H1 (cell line): ENCODE data around the gene UEVLD. TPM values are rescaled to one million over a fixed set of nuclear protein-coding genes. Genes with fewer than 3 reads are reported as not detected.

ENCODE experiments used
- CTCF ChIA-PET: fragments of 300-600 bp; sonication (Branson Sonifier 250); formaldehyde crosslinking; loops from one replicate; lab custom pipeline; 2021; ENCODE audit not compliant: partially characterized antibody; lab: Charles Lee
- POLR2A ChIA-PET: fragments of 300-600 bp; sonication (Branson Sonifier 250); formaldehyde crosslinking; loops from one replicate; lab custom pipeline; 2021; ENCODE audit warnings: inconsistent platforms; ENCODE audit not compliant: partially characterized antibody; lab: Charles Lee
- DNase-seq, 2 experiments: peaks; one replicate each; pipeline versions ENCODE4 v3.0.0 to v3.0.0-alpha.2; 2010 to 2022; ENCODE audit warnings: low spot score in 2 of 2, low read depth in 1 of 2, mixed read lengths in 1 of 2
- FAIRE-seq: peaks from 2 replicates; lab custom pipeline; 2011; peaks lifted over from hg19 to GRCh38; lab: Jason Lieb, UNC
- H2AFZ ChIP-seq: 2 replicates; pipeline ENCODE4 v1.8.1; 2012; ENCODE audit warnings: low read length, inconsistent platforms
- H2AK5ac ChIP-seq: 2 replicates; pipeline ENCODE4 v1.6.1; 2013; ENCODE audit warnings: low read depth, low read length
- H2BK120ac ChIP-seq: replicated peaks from 2 replicates; pipeline ENCODE3; 2013; ENCODE audit warnings: low read depth, low read length, inconsistent platforms
- H2BK12ac ChIP-seq: 2 replicates; pipeline ENCODE4 v1.6.1; 2013; ENCODE audit warnings: low read depth, low read length
- H2BK15ac ChIP-seq: 2 replicates; pipeline ENCODE4 v1.6.1; 2013; ENCODE audit warnings: low read length
- H2BK20ac ChIP-seq: 2 replicates; pipeline ENCODE4 v1.6.1; 2013; ENCODE audit warnings: low read length
- H2BK5ac ChIP-seq: 2 replicates; pipeline ENCODE4 v1.6.1; 2013; ENCODE audit warnings: low read depth, low read length
- H3K14ac ChIP-seq: 2 replicates; pipeline ENCODE4 v1.6.1; 2013; ENCODE audit warnings: inconsistent platforms; ENCODE audit not compliant: insufficient read length
- H3K18ac ChIP-seq: 2 replicates; pipeline ENCODE4 v1.6.1; 2013; ENCODE audit warnings: low read length; ENCODE audit errors: extremely low read depth
- H3K23ac ChIP-seq: 2 replicates; pipeline ENCODE4 v1.6.1; 2013; ENCODE audit warnings: inconsistent platforms; ENCODE audit not compliant: insufficient read length
- H3K23me2 ChIP-seq: 2 replicates; pipeline ENCODE4 v1.6.1; 2013; ENCODE audit warnings: low read depth, low read length
- H3K27ac ChIP-seq: 2 replicates; pipeline ENCODE4 v1.6.1; 2011; ENCODE audit warnings: low read depth, low read length, inconsistent platforms
- H3K27me3 ChIP-seq, 4 experiments: replicated peaks in 1 of 4; 1 replicate in 1 of 4; 2 replicates in 3 of 4; pipeline versions ENCODE4 v1.6.1 to v1.8.1; 2011 to 2013; ENCODE audit warnings: low read length in 3 of 4, mild to moderate bottlenecking in 3 of 4, inconsistent platforms in 2 of 4, mixed read lengths in 2 of 4, moderate library complexity in 1 of 4; ENCODE audit not compliant: control insufficient read depth in 3 of 4, insufficient read depth in 3 of 4; ENCODE audit errors: extremely low read depth in 1 of 4
- H3K36me3 ChIP-seq, 4 experiments: 2 replicates each; pipeline versions ENCODE4 v1.6.1 to v1.8.1; 2011 to 2013; ENCODE audit warnings: mild to moderate bottlenecking in 4 of 4, low read length in 3 of 4, moderate library complexity in 2 of 4, control low read depth in 1 of 4, inconsistent platforms in 1 of 4; ENCODE audit not compliant: insufficient read depth in 4 of 4, control insufficient read depth in 2 of 4
- H3K4ac ChIP-seq: replicated peaks from 2 replicates; pipeline ENCODE3; 2013; ENCODE audit warnings: low read length, low read depth, mixed read lengths, inconsistent platforms; ENCODE audit not compliant: insufficient read length
- H3K4me1 ChIP-seq, 4 experiments: replicated peaks in 1 of 4; 1 replicate in 1 of 4; 2 replicates in 3 of 4; pipeline versions ENCODE4 v1.6.1 to v1.8.1; 2011 to 2013; ENCODE audit warnings: low read length in 3 of 4, inconsistent platforms in 2 of 4, mixed read lengths in 1 of 4; ENCODE audit not compliant: insufficient read depth in 4 of 4, control insufficient read depth in 3 of 4
- H3K4me2 ChIP-seq, 2 experiments: 2 replicates each; pipeline versions ENCODE4 v1.6.1 to v1.8.1; 2011 to 2013; ENCODE audit warnings: low read depth in 2 of 2, low read length in 2 of 2, control low read depth in 1 of 2, inconsistent platforms in 1 of 2, mild to moderate bottlenecking in 1 of 2; ENCODE audit not compliant: insufficient read depth in 1 of 2
- H3K4me3 ChIP-seq, 4 experiments: fragments of 200-600, 300-600 bp in 1 of 4; sonication (generic), shearing (Covaris generic), sonication (Bioruptor Twin) in 1 of 4; 2 replicates each; pipeline versions ENCODE4 v1.5.1 to v1.8.1; 2011 to 2016; ENCODE audit warnings: low read length in 4 of 4, low read depth in 3 of 4, control low read depth in 2 of 4, inconsistent platforms in 2 of 4, mild to moderate bottlenecking in 2 of 4, mixed read lengths in 1 of 4, moderate library complexity in 1 of 4; ENCODE audit not compliant: insufficient read depth in 2 of 4; ENCODE audit errors: extremely low read depth in 1 of 4
- H3K56ac ChIP-seq: replicated peaks from 2 replicates; pipeline ENCODE3; 2013; ENCODE audit warnings: low read depth, mild to moderate bottlenecking, mixed read lengths, low read length, inconsistent platforms; ENCODE audit not compliant: insufficient read length
- H3K79me1 ChIP-seq: 2 replicates; pipeline ENCODE4 v1.6.1; 2013; ENCODE audit warnings: low read depth, low read length, control low read depth
- H3K79me2 ChIP-seq, 2 experiments: 2 replicates each; pipeline versions ENCODE4 v1.6.1 to v1.8.1; 2012 to 2013; ENCODE audit warnings: low read length in 2 of 2, mild to moderate bottlenecking in 2 of 2, inconsistent platforms in 1 of 2; ENCODE audit not compliant: insufficient read depth in 2 of 2, control insufficient read depth in 1 of 2
- H3K9ac ChIP-seq, 4 experiments: replicated peaks in 1 of 4; 1 replicate in 1 of 4; 2 replicates in 3 of 4; pipeline versions ENCODE4 v1.6.1 to v1.8.1; 2011 to 2013; ENCODE audit warnings: low read depth in 3 of 4, low read length in 3 of 4, control low read depth in 2 of 4, mild to moderate bottlenecking in 2 of 4, moderate library complexity in 2 of 4, inconsistent platforms in 1 of 4; ENCODE audit errors: extremely low read depth in 1 of 4
- H3K9me3 ChIP-seq, 2 experiments: 2 replicates each; pipeline versions ENCODE4 v1.6.1 to v1.8.1; 2012 to 2013; ENCODE audit warnings: mild to moderate bottlenecking in 2 of 2, moderate library complexity in 2 of 2, control low read depth in 1 of 2, inconsistent platforms in 1 of 2, low read depth in 1 of 2, low read length in 1 of 2, mixed read lengths in 1 of 2; ENCODE audit not compliant: insufficient read depth in 2 of 2
- H4K20me1 ChIP-seq, 2 experiments: replicated peaks in 1 of 2; 2 replicates each; pipeline versions ENCODE3 to v1.8.1; 2011 to 2013; ENCODE audit warnings: inconsistent platforms in 2 of 2, low read length in 2 of 2, mild to moderate bottlenecking in 1 of 2; ENCODE audit not compliant: insufficient read depth in 2 of 2, control insufficient read depth in 1 of 2
- H4K5ac ChIP-seq: 2 replicates; pipeline ENCODE4 v1.6.1; 2013; ENCODE audit warnings: low read length, low read depth, mixed read lengths, inconsistent platforms; ENCODE audit not compliant: insufficient read length
- H4K8ac ChIP-seq: 2 replicates; pipeline ENCODE4 v1.8.0; 2013; ENCODE audit warnings: mild to moderate bottlenecking, moderate library complexity, low read length, inconsistent platforms; ENCODE audit not compliant: insufficient read depth; ENCODE audit errors: extremely low read depth
- H4K91ac ChIP-seq: replicated peaks from 2 replicates; pipeline ENCODE3; 2013; ENCODE audit warnings: low read length, mixed read lengths, inconsistent platforms; ENCODE audit not compliant: insufficient read length
- BACH1 ChIP-seq: IDR thresholded peaks from 2 replicates; pipeline ENCODE4 v1.6.1; 2012; ENCODE audit warnings: low read length, improper control_type of control experiment
- CTBP2 ChIP-seq: IDR thresholded peaks from 2 replicates; pipeline ENCODE4 v1.7.0; 2011; ENCODE audit warnings: borderline replicate concordance, mild to moderate bottlenecking, moderate library complexity, mixed read lengths, low read length; ENCODE audit not compliant: insufficient read depth, insufficient read length
- GTF2F1 ChIP-seq: IDR thresholded peaks from 2 replicates; pipeline ENCODE4 v1.6.1; 2012; ENCODE audit warnings: low read depth, low read length, improper control_type of control experiment, borderline replicate concordance
- RFX5 ChIP-seq: IDR thresholded peaks from 2 replicates; pipeline ENCODE4 v1.6.1; 2011; ENCODE audit warnings: low read depth, low read length, improper control_type of control experiment, borderline replicate concordance
- USF2 ChIP-seq: IDR thresholded peaks from 2 replicates; pipeline ENCODE4 v1.6.1; 2011; ENCODE audit warnings: low read length, improper control_type of control experiment
- YY1 ChIP-seq: IDR thresholded peaks from 2 replicates; pipeline ENCODE4 v1.6.1; 2011; ENCODE audit warnings: low read depth, mild to moderate bottlenecking, low read length
- WGBS, 2 experiments: shearing (Covaris generic) in 1 of 2; methylation state at CpG; one replicate each; pipeline versions ENCODE4 v1.1.6 to v1.1.7; 2013 to 2015; ENCODE audit warnings: low lambda C conversion rate in 2 of 2, mixed read lengths in 2 of 2, inconsistent platforms in 1 of 2, low coverage in 1 of 2, missing lambda C conversion rate in 1 of 2; ENCODE audit not compliant: insufficient replicate concordance in 2 of 2, insufficient coverage in 1 of 2, insufficient read length in 1 of 2; ENCODE audit errors: extremely low coverage in 1 of 2, missing lambda C conversion rate in 1 of 2; 5-methylcytosine and 5-hydroxymethylcytosine counted together
- polyA plus RNA-seq, 7 experiments: library from polyadenylated mRNA; depleted of rRNA in 3 of 7; stranded (reverse) in 5 of 7; unstranded in 2 of 7; fragments of >200 nt in 5 of 7; fragments of 200-250 nt in 2 of 7; gene quantifications; 1 replicate in 5 of 7; 2 replicates in 1 of 7; 4 replicates in 1 of 7; pipeline versions ENCODE4 v1.2.1 to v1.2.3, GENCODE V29; 2011 to 2013; ENCODE audit warnings: missing spikeins in 2 of 7, mixed read lengths in 2 of 7
- total RNA-seq: library from RNA; stranded (reverse); fragmentation: NEBNext Ultra II Directional; extraction: Animal tissue kit (Norgen Biotek cat#: 25700); gene quantifications from 2 replicates; pipeline ENCODE4 v1.2.1, GENCODE V29; 2021
- TF ChIP-seq, protein P1 (sequence below): IDR thresholded peaks from 2 replicates; pipeline ENCODE4 v1.6.1; 2012; ENCODE audit warnings: inconsistent platforms

The UEVLD gene
- total and polyA plus RNA-seq, 2 of the 8 experiments (the other 6 are each of a cell fraction or from before 2014, with no cell fraction given) = 4.1 to 7.3 TPM

DNA sequence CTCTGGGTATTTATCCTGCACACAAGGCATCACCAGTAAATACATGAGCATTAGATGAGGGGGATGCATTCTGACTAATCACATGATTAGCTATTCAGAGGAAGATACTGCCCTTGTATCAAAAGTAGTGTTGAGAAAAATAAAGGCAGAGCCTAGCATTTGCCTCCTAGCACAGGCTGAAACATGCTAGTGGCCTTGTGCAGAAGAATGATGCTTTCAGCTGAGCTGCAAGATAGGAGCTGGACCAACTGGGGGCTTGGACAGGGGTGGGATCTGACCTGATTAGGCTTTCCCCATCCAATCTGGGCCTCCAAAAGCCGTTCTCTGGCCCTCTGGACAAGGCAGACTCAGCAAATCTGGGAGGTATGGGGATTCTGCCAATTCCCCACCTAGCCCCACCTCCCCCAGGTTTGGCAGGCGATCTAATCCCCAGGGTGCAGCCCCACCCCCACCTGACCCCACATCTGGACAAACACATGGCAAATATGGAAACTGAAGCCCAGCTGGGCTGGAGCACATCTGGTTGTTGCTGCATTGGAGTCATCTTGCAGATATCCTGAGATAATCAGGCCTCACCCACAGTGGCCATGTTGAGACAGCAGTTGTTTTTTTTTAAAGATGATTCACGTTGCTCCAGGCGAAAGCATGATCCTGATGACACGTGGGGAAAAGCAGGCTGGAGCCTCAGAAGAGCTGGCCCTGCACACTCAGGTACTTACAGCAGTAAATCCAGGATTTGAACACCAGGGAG, 6.6 kb upstream of the UEVLD start:
- 69% methylated on average over 5 of the region's 5 CpGs; no CpG with 5 or more reads in 1 of the 2 experiments for WGBS, 2 experiments
- H3K23ac ChIP-seq = no peak overlapping the region
- CTCF ChIA-PET = interaction anchor here (0.6 kb wide), 1 partner anchor 15 kb away, joined by 4 read pairs; no protein-coding TSS in a partner anchor

More for the DNA sequence above, 6.6 kb upstream of the UEVLD start:
- TF ChIP-seq RFX5 = no peak
- TF ChIP-seq YY1 = no peak
- no peak for TF ChIP-seq CTBP2
- no peak for TF ChIP-seq USF2
- TF ChIP-seq GTF2F1 = no peak
- TF ChIP-seq BACH1 = no peak
- TF ChIP-seq, protein P1, sequence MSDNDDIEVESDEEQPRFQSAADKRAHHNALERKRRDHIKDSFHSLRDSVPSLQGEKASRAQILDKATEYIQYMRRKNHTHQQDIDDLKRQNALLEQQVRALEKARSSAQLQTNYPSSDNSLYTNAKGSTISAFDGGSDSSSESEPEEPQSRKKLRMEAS = no peak
- H3K23me2 ChIP-seq = no peaks in the 10 kb centered on the region
- H3K18ac ChIP-seq = no peak overlapping the region
- no peak overlapping the region for H3K4me3 ChIP-seq
- H2BK15ac ChIP-seq = no peak overlapping the region
- no peaks in the 10 kb centered on the region for H3K27me3 ChIP-seq
- no peak overlapping the region for H2BK5ac ChIP-seq
- H3K36me3 ChIP-seq = peaks cover 0 to 3% (median under 1%) of the 10 kb centered on the region in 4 experiments; a peak in 3 of 8 replicates
- no peak overlapping the region for H2BK12ac ChIP-seq
- H3K4me1 ChIP-seq = peaks cover 0 to 1% (median 0%) of the 10 kb centered on the region in 4 experiments; a peak in 1 of 7 replicates
- H3K79me2 ChIP-seq = peaks cover 2 to 23% of the 10 kb centered on the region in 2 experiments; a peak in 2 of 4 replicates
- no peak overlapping the region for H2BK120ac ChIP-seq
- no peak overlapping the region for H3K9ac ChIP-seq
- H3K4ac ChIP-seq = no peak overlapping the region
- no peak overlapping the region for H3K27ac ChIP-seq
- no peak overlapping the region for H4K91ac ChIP-seq
- POLR2A ChIA-PET = interaction anchor here (0.7 kb wide), 1 partner anchor 40 kb away, joined by 3 read pairs; no protein-coding TSS in a partner anchor
- FAIRE-seq (no peak), DNase-seq (no peak)
- no peak overlapping the region for H2AFZ ChIP-seq
- H3K56ac ChIP-seq = no peak overlapping the region
- H4K5ac ChIP-seq = no peak overlapping the region
- H3K4me2 ChIP-seq = no peak overlapping the region
- H2BK20ac ChIP-seq = no peak overlapping the region
- H3K9me3 ChIP-seq = no peaks in the 10 kb centered on the region
- no peak overlapping the region for H2AK5ac ChIP-seq
- H4K20me1 ChIP-seq = no peaks in the 10 kb centered on the region
- no peaks in the 10 kb centered on the region for H3K79me1 ChIP-seq
- no peak overlapping the region for H4K8ac ChIP-seq
- H3K14ac ChIP-seq = no peak overlapping the region
